Measurements from ENCODE around the gene SDHC. TPM values are rescaled to one million over a fixed set of nuclear protein-coding genes. Genes with fewer than 3 reads are reported as not detected.

Gene SDHC, protein sequence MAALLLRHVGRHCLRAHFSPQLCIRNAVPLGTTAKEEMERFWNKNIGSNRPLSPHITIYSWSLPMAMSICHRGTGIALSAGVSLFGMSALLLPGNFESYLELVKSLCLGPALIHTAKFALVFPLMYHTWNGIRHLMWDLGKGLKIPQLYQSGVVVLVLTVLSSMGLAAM
- total RNA-seq = 19.8 TPM
- polyA plus RNA-seq = 93.5 TPM
- long read RNA-seq, donor 1, full-length matches to known transcripts = 11 of 11 reads
- long read RNA-seq, donor 1, partial matches to known transcripts = 0 of 11 reads
- long read RNA-seq, donor 1, other reads (novel, unspliced or antisense) = 0 of 11 reads
- long read RNA-seq, donor 2, full-length matches to known transcripts = 75 of 115 reads
- long read RNA-seq, donor 2, partial matches to known transcripts = 40 of 115 reads
- long read RNA-seq, donor 2, other reads (novel, unspliced or antisense) = 0 of 115 reads
- long read RNA-seq, donor 3, full-length matches to known transcripts = 75 of 122 reads
- long read RNA-seq, donor 3, partial matches to known transcripts = 47 of 122 reads
- long read RNA-seq, donor 3, other reads (novel, unspliced or antisense) = 0 of 122 reads
- long read RNA-seq, donor 4, full-length matches to known transcripts = 35 of 44 reads
- long read RNA-seq, donor 4, partial matches to known transcripts = 9 of 44 reads
- long read RNA-seq, donor 4, other reads (novel, unspliced or antisense) = 0 of 44 reads
- long read RNA-seq, donor 5, full-length matches to known transcripts = 93 of 144 reads
- long read RNA-seq, donor 5, partial matches to known transcripts = 51 of 144 reads
- long read RNA-seq, donor 5, other reads (novel, unspliced or antisense) = 0 of 144 reads
- long read RNA-seq, donor 6, full-length matches to known transcripts = 39 of 39 reads
- long read RNA-seq, donor 6, partial matches to known transcripts = 0 of 39 reads
- long read RNA-seq, donor 6, other reads (novel, unspliced or antisense) = 0 of 39 reads
- long read RNA-seq, donor 7, full-length matches to known transcripts = 58 of 69 reads
- long read RNA-seq, donor 7, partial matches to known transcripts = 11 of 69 reads
- long read RNA-seq, donor 7, other reads (novel, unspliced or antisense) = 0 of 69 reads
- long read RNA-seq, donor 8, full-length matches to known transcripts = 42 of 53 reads
- long read RNA-seq, donor 8, partial matches to known transcripts = 11 of 53 reads
- long read RNA-seq, donor 8, other reads (novel, unspliced or antisense) = 0 of 53 reads
- long read RNA-seq, donor 9, full-length matches to known transcripts = 55 of 55 reads
- long read RNA-seq, donor 9, partial matches to known transcripts = 0 of 55 reads
- long read RNA-seq, donor 9, other reads (novel, unspliced or antisense) = 0 of 55 reads
- long read RNA-seq, donor 10, full-length matches to known transcripts = 37 of 65 reads
- long read RNA-seq, donor 10, partial matches to known transcripts = 28 of 65 reads
- long read RNA-seq, donor 10, other reads (novel, unspliced or antisense) = 0 of 65 reads

GRCh38 chr1:161314201-161314981 lies at the start of gene SDHC:
SDHC (plus strand) TSS chr1:161314381; CDS start chr1:161314406, 25 bp downstream.
- WGBS = under 1% methylated on average over 45 of the region's 45 CpGs
- Histone ChIP-seq H3K4me3 (ENCODE audit: low read length in 2 of 2) (peak within 1 kb of the TSS; percentile 77), H3K9me3 (ENCODE audit: control insufficient read depth in 2 of 2, insufficient read depth in 1 of 2, low read length in 1 of 2) (no peaks in the 10 kb centered on the region), H3K36me3 (ENCODE audit: control insufficient read depth in 2 of 2, insufficient read depth in 2 of 2, low read length in 1 of 2) (peaks cover 0 to under 1% of the 10 kb centered on the region in 2 donors), H3K27ac (ENCODE audit: low read depth in 1 of 2, low read length in 1 of 2) (peak within 1 kb of the TSS; percentile 91 to 92), H3K27me3 (ENCODE audit: control insufficient read depth in 2 of 2, insufficient read depth in 1 of 2, low read length in 1 of 2) (peaks cover 2 to 3% of the 10 kb centered on the region in 2 donors), H3K4me1 (ENCODE audit: control insufficient read depth in 2 of 2, insufficient read depth in 2 of 2, low read length in 2 of 2) (peaks cover 9 to 12% of the 10 kb centered on the region in 2 donors)
- peak; percentile 75 to 95 (median 87) for DNase-seq (ENCODE audit: low read depth in 6 of 9, low spot score in 9 of 9)

- Histone ChIP-seq H3K4me3 (ENCODE audit: low read length in 2 of 2) (no peak overlapping the region), H3K9me3 (ENCODE audit: control insufficient read depth in 2 of 2, insufficient read depth in 1 of 2, low read length in 1 of 2) (no peaks in the 10 kb centered on the region), H3K4me1 (ENCODE audit: control insufficient read depth in 2 of 2, insufficient read depth in 2 of 2, low read length in 2 of 2) (peaks cover 0 to 4% of the 10 kb centered on the region in 2 donors), H3K27me3 (ENCODE audit: control insufficient read depth in 2 of 2, insufficient read depth in 1 of 2, low read length in 1 of 2) (peaks cover 12 to 17% of the 10 kb centered on the region in 2 donors), H3K27ac (ENCODE audit: low read depth in 1 of 2, low read length in 1 of 2) (no peak overlapping the region), H3K36me3 (ENCODE audit: control insufficient read depth in 2 of 2, insufficient read depth in 2 of 2, low read length in 1 of 2) (no peaks in the 10 kb centered on the region)
- 95% methylated on average over 5 of the region's 5 CpGs for WGBS
- DNase-seq (ENCODE audit: low read depth in 6 of 9, low spot score in 9 of 9) = no peak
These were observed 48.9 kb upstream of the SDHC start for GRCh38 chr1:161265305-161265704.

DNA sequence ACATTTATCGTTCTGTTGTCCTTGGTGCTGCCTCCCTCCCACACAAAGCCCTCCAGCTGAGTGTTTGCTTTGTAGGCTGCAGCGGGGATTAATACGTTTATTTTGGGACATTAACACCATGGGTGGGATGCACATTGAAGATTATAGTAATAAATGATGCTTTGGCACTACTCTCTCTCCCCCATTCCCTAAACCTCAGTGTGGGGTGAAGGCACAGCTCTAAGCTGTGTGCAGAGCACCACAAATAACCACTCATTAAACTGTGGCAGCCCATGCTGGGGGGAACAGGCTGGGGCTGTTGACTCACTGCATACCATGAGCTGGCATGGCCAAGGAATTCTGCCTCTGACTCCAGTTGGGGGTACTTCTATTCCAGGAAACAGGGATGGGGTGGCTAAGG lies 48.0 kb upstream of the SDHC start:
- Histone ChIP-seq H3K27me3 (ENCODE audit: control insufficient read depth in 2 of 2, insufficient read depth in 1 of 2, low read length in 1 of 2) (peaks cover 3 to 8% of the 10 kb centered on the region in 2 donors), H3K4me1 (ENCODE audit: control insufficient read depth in 2 of 2, insufficient read depth in 2 of 2, low read length in 2 of 2) (no peaks in the 10 kb centered on the region), H3K4me3 (ENCODE audit: low read length in 2 of 2) (no peak overlapping the region), H3K36me3 (ENCODE audit: control insufficient read depth in 2 of 2, insufficient read depth in 2 of 2, low read length in 1 of 2) (no peaks in the 10 kb centered on the region), H3K27ac (ENCODE audit: low read depth in 1 of 2, low read length in 1 of 2) (no peak overlapping the region), H3K9me3 (ENCODE audit: control insufficient read depth in 2 of 2, insufficient read depth in 1 of 2, low read length in 1 of 2) (no peaks in the 10 kb centered on the region)
- no peak for DNase-seq (ENCODE audit: low read depth in 6 of 9, low spot score in 9 of 9)
- WGBS = 98% methylated on average over 3 of the region's 3 CpGs

DNA sequence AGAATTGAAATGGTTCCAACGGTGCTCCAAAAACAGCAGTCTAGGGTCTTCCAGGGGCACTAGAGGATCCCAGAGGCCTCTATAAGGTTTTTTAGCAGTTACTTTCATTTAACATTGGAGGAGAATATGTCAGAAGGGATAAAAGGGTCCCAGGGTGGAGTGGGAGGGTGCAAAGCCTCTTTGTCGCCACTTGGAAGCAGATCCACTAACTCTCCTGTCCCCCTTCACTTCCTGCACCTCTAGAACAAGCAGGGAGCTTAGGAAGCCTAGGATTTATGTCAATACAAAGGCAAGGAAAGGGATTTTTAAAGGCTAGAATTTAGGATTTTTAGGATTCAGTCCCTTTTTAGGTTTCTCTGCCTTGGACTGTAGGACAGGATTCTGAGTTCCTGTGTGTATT lies 47.3 kb upstream of the SDHC start:
- Histone ChIP-seq H3K36me3 (ENCODE audit: control insufficient read depth in 2 of 2, insufficient read depth in 2 of 2, low read length in 1 of 2) (no peaks in the 10 kb centered on the region), H3K27ac (ENCODE audit: low read depth in 1 of 2, low read length in 1 of 2) (no peak overlapping the region), H3K9me3 (ENCODE audit: control insufficient read depth in 2 of 2, insufficient read depth in 1 of 2, low read length in 1 of 2) (no peaks in the 10 kb centered on the region), H3K4me1 (ENCODE audit: control insufficient read depth in 2 of 2, insufficient read depth in 2 of 2, low read length in 2 of 2) (no peaks in the 10 kb centered on the region), H3K4me3 (ENCODE audit: low read length in 2 of 2) (no peak overlapping the region), H3K27me3 (ENCODE audit: control insufficient read depth in 2 of 2, insufficient read depth in 1 of 2, low read length in 1 of 2) (peaks cover 0 to 2% of the 10 kb centered on the region in 2 donors)
- no peak for DNase-seq (ENCODE audit: low read depth in 6 of 9, low spot score in 9 of 9)
- 96% methylated on average over 2 of the region's 2 CpGs for WGBS

DNA sequence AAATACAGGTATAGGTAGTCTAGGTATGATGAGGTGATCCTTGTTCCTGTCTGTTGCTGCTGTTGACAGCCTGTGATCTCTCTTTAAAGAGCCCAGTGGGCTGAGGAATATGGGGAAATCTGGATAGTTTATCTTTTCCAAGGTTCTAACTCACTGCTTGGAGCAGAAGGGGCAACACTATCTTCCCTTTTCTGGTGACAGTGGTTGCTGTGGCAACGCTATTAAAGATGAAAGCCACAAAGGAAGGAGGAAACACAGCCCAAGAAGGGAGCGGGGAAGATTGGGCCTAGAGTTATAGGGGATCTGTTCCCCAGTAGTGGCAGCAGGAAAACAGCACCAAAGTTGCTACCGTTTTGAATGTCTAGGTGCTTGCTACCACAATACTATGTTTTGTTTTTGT lies 46.9 kb upstream of the SDHC start:
- H3K4me1 ChIP-seq (ENCODE audit: control insufficient read depth in 2 of 2, insufficient read depth in 2 of 2, low read length in 2 of 2) = no peaks in the 10 kb centered on the region
- WGBS = 17% methylated on average over 3 of the region's 3 CpGs
- H3K27ac ChIP-seq (ENCODE audit: low read depth in 1 of 2, low read length in 1 of 2) = no peak overlapping the region
- no peak for DNase-seq (ENCODE audit: low read depth in 6 of 9, low spot score in 9 of 9)
- H3K36me3 ChIP-seq (ENCODE audit: control insufficient read depth in 2 of 2, insufficient read depth in 2 of 2, low read length in 1 of 2) = no peaks in the 10 kb centered on the region
- H3K9me3 ChIP-seq (ENCODE audit: control insufficient read depth in 2 of 2, insufficient read depth in 1 of 2, low read length in 1 of 2) = no peaks in the 10 kb centered on the region
- no peaks in the 10 kb centered on the region for H3K27me3 ChIP-seq (ENCODE audit: control insufficient read depth in 2 of 2, insufficient read depth in 1 of 2, low read length in 1 of 2)
- no peak overlapping the region for H3K4me3 ChIP-seq (ENCODE audit: low read length in 2 of 2)

- Histone ChIP-seq H3K27ac (ENCODE audit: low read depth in 1 of 2, low read length in 1 of 2) (no peak overlapping the region), H3K9me3 (ENCODE audit: control insufficient read depth in 2 of 2, insufficient read depth in 1 of 2, low read length in 1 of 2) (no peaks in the 10 kb centered on the region), H3K36me3 (ENCODE audit: control insufficient read depth in 2 of 2, insufficient read depth in 2 of 2, low read length in 1 of 2) (no peaks in the 10 kb centered on the region), H3K4me3 (ENCODE audit: low read length in 2 of 2) (no peak overlapping the region), H3K27me3 (ENCODE audit: control insufficient read depth in 2 of 2, insufficient read depth in 1 of 2, low read length in 1 of 2) (peaks cover 0 to 4% of the 10 kb centered on the region in 2 donors), H3K4me1 (ENCODE audit: control insufficient read depth in 2 of 2, insufficient read depth in 2 of 2, low read length in 2 of 2) (no peaks in the 10 kb centered on the region)
- 88% methylated on average over 3 of the region's 3 CpGs for WGBS
- no peak for DNase-seq (ENCODE audit: low read depth in 6 of 9, low spot score in 9 of 9)
These were observed 40.8 kb upstream of the SDHC start for GRCh38 chr1:161273402-161273801.

DNA sequence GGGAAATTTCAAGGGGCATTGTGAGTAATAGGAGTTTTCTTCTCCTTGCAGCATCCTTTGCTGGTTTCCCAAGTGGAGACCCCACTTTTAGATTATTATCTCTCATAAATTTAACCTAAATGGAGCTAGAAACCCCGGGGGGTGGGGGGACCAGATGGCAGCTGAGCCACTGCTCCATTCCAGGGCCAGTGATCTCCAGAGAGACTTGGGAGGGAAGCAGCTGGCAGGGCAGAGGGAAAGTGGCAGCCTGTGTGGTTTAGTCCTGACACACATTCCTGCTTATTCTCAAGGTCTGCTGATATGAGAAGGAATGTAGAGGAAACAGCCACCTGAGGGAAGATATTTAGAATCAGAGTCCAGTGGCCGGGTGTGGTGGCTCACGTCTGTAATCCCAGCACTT lies 39.3 kb upstream of the SDHC start:
- WGBS = 89% methylated on average over 3 of the region's 3 CpGs
- Histone ChIP-seq H3K4me3 (ENCODE audit: low read length in 2 of 2) (no peak overlapping the region), H3K9me3 (ENCODE audit: control insufficient read depth in 2 of 2, insufficient read depth in 1 of 2, low read length in 1 of 2) (no peaks in the 10 kb centered on the region), H3K27me3 (ENCODE audit: control insufficient read depth in 2 of 2, insufficient read depth in 1 of 2, low read length in 1 of 2) (peaks cover 0 to 4% of the 10 kb centered on the region in 2 donors), H3K4me1 (ENCODE audit: control insufficient read depth in 2 of 2, insufficient read depth in 2 of 2, low read length in 2 of 2) (no peaks in the 10 kb centered on the region), H3K36me3 (ENCODE audit: control insufficient read depth in 2 of 2, insufficient read depth in 2 of 2, low read length in 1 of 2) (no peaks in the 10 kb centered on the region), H3K27ac (ENCODE audit: low read depth in 1 of 2, low read length in 1 of 2) (no peak overlapping the region)
- no peak for DNase-seq (ENCODE audit: low read depth in 6 of 9, low spot score in 9 of 9)

GRCh38 chr1:161282991-161283390 lies 31.2 kb upstream of the SDHC start:
- H3K4me1 ChIP-seq (ENCODE audit: control insufficient read depth in 2 of 2, insufficient read depth in 2 of 2, low read length in 2 of 2) = no peaks in the 10 kb centered on the region
- no peak overlapping the region for H3K4me3 ChIP-seq (ENCODE audit: low read length in 2 of 2)
- DNase-seq (ENCODE audit: low read depth in 6 of 9, low spot score in 9 of 9) = no peak
- no peak overlapping the region for H3K27ac ChIP-seq (ENCODE audit: low read depth in 1 of 2, low read length in 1 of 2)
- no peaks in the 10 kb centered on the region for H3K27me3 ChIP-seq (ENCODE audit: control insufficient read depth in 2 of 2, insufficient read depth in 1 of 2, low read length in 1 of 2)
- no peaks in the 10 kb centered on the region for H3K9me3 ChIP-seq (ENCODE audit: control insufficient read depth in 2 of 2, insufficient read depth in 1 of 2, low read length in 1 of 2)
- H3K36me3 ChIP-seq (ENCODE audit: control insufficient read depth in 2 of 2, insufficient read depth in 2 of 2, low read length in 1 of 2) = no peaks in the 10 kb centered on the region
- WGBS = 100% methylated on average over 1 of the region's 1 CpG
